GM12878 (cell line): Measurements from ENCODE around the gene PLCG2. TPM values are rescaled to one million over a fixed set of nuclear protein-coding genes. Genes with fewer than 3 reads are reported as not detected.

Experiments used
- ATAC-seq: fragments of 200-7000 bp; cut with Tn5 transposase; 3 replicates; pipeline ENCODE4 v1.9.1; 2020; ENCODE audit warnings: mild to moderate bottlenecking, moderate library complexity
- BruUV-seq: library from RNA; stranded (reverse); fragments of 400-500 nt; replicated peaks from 2 replicates; lab custom pipeline; 2021; lab: Mats Ljungman, UMichigan
- CTCF ChIA-PET: fragments of 300-600 bp; sonication (Branson Sonifier 250); formaldehyde crosslinking; extraction: SDS; loops from one replicate; lab custom pipeline; 2021; ENCODE audit warnings: inconsistent platforms; lab: Yijun Ruan, JAX
- POLR2A ChIA-PET: fragments of 350-600 bp; formaldehyde crosslinking; extraction: SDS; loops from one replicate; lab custom pipeline; 2021; ENCODE audit warnings: inconsistent platforms; lab: Charles Lee
- RAD21 ChIA-PET: fragments of 300-600 bp; sonication (Branson Sonifier 250); formaldehyde crosslinking; loops from one replicate; lab custom pipeline; 2023; ENCODE audit warnings: antibody characterized with exemption; ENCODE audit not compliant: unreplicated experiment; lab: Charles Lee
- SMC1A ChIA-PET: fragments of 300-600 bp; sonication (Branson Sonifier 250); formaldehyde crosslinking; loops from one replicate; lab custom pipeline; 2023; ENCODE audit not compliant: unreplicated experiment, uncharacterized antibody; lab: Charles Lee
- DNase-seq: peaks from one replicate; pipeline ENCODE4 v3.0.0-alpha.2; 2011; ENCODE audit warnings: low read depth, low spot score
- FAIRE-seq: peaks from 3 replicates; lab custom pipeline; 2011; peaks lifted over from hg19 to GRCh38; lab: Jason Lieb, UNC
- H2AFZ ChIP-seq: 2 replicates; pipeline ENCODE4 v1.6.0; 2011; ENCODE audit warnings: low read depth, low read length, control low read depth; ENCODE audit not compliant: control insufficient read depth
- H3K27ac ChIP-seq: 2 replicates; pipeline ENCODE4 v1.5.1; 2011; ENCODE audit warnings: control low read depth; ENCODE audit not compliant: control insufficient read depth, insufficient read depth
- H3K27me3 ChIP-seq, 2 experiments: replicated peaks in 1 of 2; 2 replicates each; pipeline versions ENCODE4 v1.6.0 to v1.6.1; 2011; ENCODE audit warnings: low read length in 1 of 2; ENCODE audit not compliant: control insufficient read depth in 2 of 2, insufficient read depth in 2 of 2
- H3K36me3 ChIP-seq, 2 experiments: 2 replicates each; pipeline ENCODE4 v1.5.1; 2011; ENCODE audit warnings: low read length in 1 of 2; ENCODE audit not compliant: control insufficient read depth in 2 of 2, insufficient read depth in 2 of 2
- H3K4me1 ChIP-seq: 2 replicates; pipeline ENCODE4 v1.6.1; 2011; ENCODE audit warnings: mild to moderate bottlenecking, low read length, moderate library complexity, mixed read lengths; ENCODE audit not compliant: control insufficient read depth, insufficient read depth
- H3K4me2 ChIP-seq: 2 replicates; pipeline ENCODE4 v1.6.0; 2011; ENCODE audit warnings: control low read depth; ENCODE audit not compliant: control insufficient read depth, insufficient read depth
- H3K4me3 ChIP-seq: fragments of 200-600 bp; sonication (generic); 2 replicates; pipeline ENCODE4 v1.5.1; 2016
- H3K79me2 ChIP-seq: 2 replicates; pipeline ENCODE4 v1.6.0; 2011; ENCODE audit warnings: low read length; ENCODE audit not compliant: control insufficient read depth, insufficient read depth
- H3K9ac ChIP-seq: 2 replicates; pipeline ENCODE4 v1.8.0; 2011; ENCODE audit warnings: low read length, control low read depth, mixed read lengths; ENCODE audit not compliant: control insufficient read depth, insufficient read depth
- H3K9me3 ChIP-seq: replicated peaks from 3 replicates; pipeline ENCODE4 v1.5.1; 2011; ENCODE audit warnings: mild to moderate bottlenecking, low read length; ENCODE audit not compliant: control insufficient read depth, insufficient read depth
- H4K20me1 ChIP-seq: 2 replicates; pipeline ENCODE4 v1.6.0; 2011; ENCODE audit not compliant: control insufficient read depth, insufficient read depth
- SREBF2 ChIP-seq: IDR thresholded peaks from 2 replicates; pipeline ENCODE4 v1.6.1; 2012; ENCODE audit warnings: mild to moderate bottlenecking, low read length
- WGBS: methylation state at CpG from one replicate; pipeline ENCODE4 v1.1.6; 2016; ENCODE audit warnings: low lambda C conversion rate; ENCODE audit not compliant: insufficient replicate concordance, insufficient coverage; ENCODE audit errors: missing lambda C conversion rate; 5-methylcytosine and 5-hydroxymethylcytosine counted together
- in situ Hi-C: fragments of 300-500 bp; cut with MboI; formaldehyde crosslinking; loops from 9 replicates; pipeline ENCODE4 v1.14.3; 2018; ENCODE audit warnings: mixed read lengths
- intact Hi-C: fragments of 100-400 bp; cut with micrococcal nuclease; formaldehyde crosslinking; loops from one replicate; pipeline ENCODE4 v1.14.2; 2022; ENCODE audit not compliant: unreplicated experiment
- polyA plus RNA-seq, 11 experiments: library from polyadenylated mRNA; depleted of rRNA in 4 of 11; unstranded in 6 of 11; stranded (reverse) in 5 of 11; fragments of >200 nt; fragmentation: Nextera tagmentation in 4 of 11; fragmentation: Illumina TruSeq in 1 of 11; extraction: Ambion mirVana in 4 of 11; extraction: Trizol in 1 of 11; gene quantifications; 1 replicate in 1 of 11; 2 replicates in 10 of 11; pipeline versions ENCODE4 v1.2.1 to v1.2.3, GENCODE V29; 2011 to 2016; ENCODE audit warnings: inconsistent platforms in 2 of 11, missing spikeins in 2 of 11, low read depth in 1 of 11
- total RNA-seq, 4 experiments: library from RNA; depleted of rRNA in 3 of 4; stranded (reverse); fragments of >200 nt in 3 of 4; fragmentation: Illumina TruSeq in 1 of 4; extraction: Trizol in 1 of 4; gene quantifications; 2 replicates each; pipeline versions ENCODE4 v1.2.1 to v1.2.3, GENCODE V29; 2013 to 2021
- TF ChIP-seq, protein P1 (sequence below): fragments of 450-650 bp; IDR thresholded peaks from 2 replicates; pipeline ENCODE4 v1.6.1; 2017; ENCODE audit warnings: mild to moderate bottlenecking, moderate library complexity

The PLCG2 gene
- total and polyA plus RNA-seq, 10 of the 15 experiments (the other 5 are each of a cell fraction or from before 2014, with no cell fraction given), result 47.6 to 256 (median 149) TPM

- TF ChIP-seq, protein P1, sequence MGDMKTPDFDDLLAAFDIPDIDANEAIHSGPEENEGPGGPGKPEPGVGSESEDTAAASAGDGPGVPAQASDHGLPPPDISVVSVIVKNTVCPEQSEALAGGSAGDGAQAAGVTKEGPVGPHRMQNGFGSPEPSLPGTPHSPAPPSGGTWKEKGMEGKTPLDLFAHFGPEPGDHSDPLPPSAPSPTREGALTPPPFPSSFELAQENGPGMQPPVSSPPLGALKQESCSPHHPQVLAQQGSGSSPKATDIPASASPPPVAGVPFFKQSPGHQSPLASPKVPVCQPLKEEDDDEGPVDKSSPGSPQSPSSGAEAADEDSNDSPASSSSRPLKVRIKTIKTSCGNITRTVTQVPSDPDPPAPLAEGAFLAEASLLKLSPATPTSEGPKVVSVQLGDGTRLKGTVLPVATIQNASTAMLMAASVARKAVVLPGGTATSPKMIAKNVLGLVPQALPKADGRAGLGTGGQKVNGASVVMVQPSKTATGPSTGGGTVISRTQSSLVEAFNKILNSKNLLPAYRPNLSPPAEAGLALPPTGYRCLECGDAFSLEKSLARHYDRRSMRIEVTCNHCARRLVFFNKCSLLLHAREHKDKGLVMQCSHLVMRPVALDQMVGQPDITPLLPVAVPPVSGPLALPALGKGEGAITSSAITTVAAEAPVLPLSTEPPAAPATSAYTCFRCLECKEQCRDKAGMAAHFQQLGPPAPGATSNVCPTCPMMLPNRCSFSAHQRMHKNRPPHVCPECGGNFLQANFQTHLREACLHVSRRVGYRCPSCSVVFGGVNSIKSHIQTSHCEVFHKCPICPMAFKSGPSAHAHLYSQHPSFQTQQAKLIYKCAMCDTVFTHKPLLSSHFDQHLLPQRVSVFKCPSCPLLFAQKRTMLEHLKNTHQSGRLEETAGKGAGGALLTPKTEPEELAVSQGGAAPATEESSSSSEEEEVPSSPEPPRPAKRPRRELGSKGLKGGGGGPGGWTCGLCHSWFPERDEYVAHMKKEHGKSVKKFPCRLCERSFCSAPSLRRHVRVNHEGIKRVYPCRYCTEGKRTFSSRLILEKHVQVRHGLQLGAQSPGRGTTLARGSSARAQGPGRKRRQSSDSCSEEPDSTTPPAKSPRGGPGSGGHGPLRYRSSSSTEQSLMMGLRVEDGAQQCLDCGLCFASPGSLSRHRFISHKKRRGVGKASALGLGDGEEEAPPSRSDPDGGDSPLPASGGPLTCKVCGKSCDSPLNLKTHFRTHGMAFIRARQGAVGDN, result no peak
Observed at GRCh38 chr16:81997738-81998137, 218.6 kb downstream of the PLCG2 start (continued).

DNA sequence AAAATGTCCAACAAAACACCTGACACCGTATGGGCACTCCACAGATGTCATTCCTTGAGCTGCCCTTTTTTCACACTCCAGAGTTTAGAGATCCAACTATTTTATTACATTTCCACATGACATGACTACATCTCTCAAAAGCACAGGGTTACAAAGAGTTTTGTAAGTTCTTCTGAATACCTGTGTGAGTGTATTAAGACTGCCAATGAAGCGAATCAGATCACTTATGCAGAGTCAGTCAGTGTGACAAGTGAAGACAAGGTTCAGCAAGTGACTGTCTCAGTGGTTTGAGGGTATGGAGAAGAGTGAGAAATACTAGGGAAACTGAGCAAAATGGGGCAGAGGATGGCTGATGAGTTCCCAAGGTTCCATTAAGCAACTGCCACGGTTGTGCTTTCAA, 223.7 kb downstream of the PLCG2 start:
- Histone ChIP-seq H3K27ac (no peak overlapping the region), H3K4me1 (no peaks in the 10 kb centered on the region), H4K20me1 (no peaks in the 10 kb centered on the region), H3K27me3 (no peaks in the 10 kb centered on the region), H3K79me2 (no peaks in the 10 kb centered on the region), H3K9ac (no peak overlapping the region), H3K4me2 (no peak overlapping the region), H3K36me3 (no peaks in the 10 kb centered on the region), H3K9me3 (no peaks in the 10 kb centered on the region; the same call in 2 of the 3 replicates), H3K4me3 (no peak overlapping the region), H2AFZ (no peak overlapping the region)
- DNase-seq (no peak), ATAC-seq (no peak), FAIRE-seq (no peak)
- ChIA-PET RAD21 (no interaction called here), POLR2A (no interaction called here), CTCF (no interaction called here), SMC1A (no interaction called here)
- 83% methylated on average over 3 of the region's 3 CpGs for WGBS
- in situ Hi-C loops, result no loop called here
- BruUV-seq, result no TSS peak
- intact Hi-C loops, result no loop called here
- no peak for TF ChIP-seq SREBF2
